Smooth muscle cell of the brain vasculature (primary cell): ENCODE results near the gene SCAMP1.
A peak's percentile ranks its signal among the peaks of the same experiment; 100 is the strongest.
"Not testable (repeated sequence)": the region's sequence is repeated elsewhere in the genome, so short reads cannot be mapped to it uniquely, and the experiment has no call there.

Experiments
- DNase-seq: peaks from one replicate; pipeline ENCODE4 v3.0.0-alpha.2; 2012; ENCODE audit warnings: low read depth, low spot score

The SCAMP1 gene

DNA sequence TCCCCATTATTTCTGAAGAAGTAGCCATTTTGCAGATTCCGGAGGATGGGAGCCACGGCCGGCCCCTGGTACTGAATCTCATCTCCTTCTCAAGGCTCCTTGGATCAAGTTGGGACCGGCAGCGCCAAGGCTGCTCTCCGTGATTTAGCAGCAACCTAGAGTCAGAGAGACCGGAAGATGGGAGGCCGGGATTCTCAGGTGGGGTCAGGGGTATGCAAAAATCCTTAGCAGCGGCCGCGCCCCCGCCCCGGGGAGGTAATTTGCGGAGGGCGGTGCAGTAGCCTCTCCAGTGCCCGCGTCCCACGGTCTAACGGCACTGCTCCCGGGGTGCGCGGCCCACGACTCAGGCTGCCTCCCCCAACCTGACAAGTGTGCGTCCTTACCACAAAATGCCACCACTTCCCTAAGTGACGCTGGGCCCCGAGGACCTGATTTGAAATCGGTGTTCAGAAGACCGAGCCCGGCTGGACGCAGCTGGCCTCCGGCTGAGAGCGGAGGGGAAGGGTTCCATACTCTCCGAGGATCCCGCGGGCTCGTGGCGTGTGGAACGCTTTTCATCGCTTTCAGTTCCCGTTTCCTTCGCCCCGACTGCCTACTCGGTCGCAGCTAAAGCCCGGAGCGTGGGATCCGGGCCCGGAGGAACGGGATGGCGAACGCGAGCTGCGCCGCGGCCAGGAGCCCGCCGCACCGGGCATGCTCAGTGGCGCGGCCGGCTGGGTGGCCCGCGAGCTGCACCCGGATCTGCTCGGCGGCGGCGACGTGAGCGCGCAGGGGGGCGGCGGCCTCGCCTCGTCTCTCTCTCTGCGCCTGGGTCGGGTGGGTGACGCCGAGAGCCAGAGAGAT is at the start of gene SCAMP1:
SCAMP1 (plus strand) TSS at position 787 of the 843 bp plus-strand sequence; CDS start at position 842, 55 bp downstream.
- DNase-seq = peak; percentile 80

- DNase-seq = no peak
Measured at GRCh38 chr5:78317515-78317914, 42.9 kb upstream of the SCAMP1 start.

DNA sequence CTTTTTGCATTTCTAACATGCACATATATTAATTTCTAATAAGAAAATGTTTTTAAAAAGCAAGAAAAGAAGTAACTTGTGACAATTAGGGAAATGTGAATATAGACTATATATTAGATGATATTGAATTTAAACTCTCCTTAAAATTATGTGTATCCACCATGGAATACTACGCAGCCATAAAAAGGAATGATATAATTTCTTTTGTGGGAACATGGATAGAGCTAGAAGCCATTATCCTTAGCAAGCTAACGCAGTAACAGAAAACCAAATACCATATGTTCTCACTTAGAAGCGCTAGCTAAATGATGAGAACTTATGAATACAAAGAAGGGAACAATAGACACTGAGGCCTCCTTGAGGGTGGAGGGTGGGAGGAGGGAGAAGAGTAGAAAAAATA is 42.1 kb upstream of the SCAMP1 start:
- DNase-seq = no peak

DNA sequence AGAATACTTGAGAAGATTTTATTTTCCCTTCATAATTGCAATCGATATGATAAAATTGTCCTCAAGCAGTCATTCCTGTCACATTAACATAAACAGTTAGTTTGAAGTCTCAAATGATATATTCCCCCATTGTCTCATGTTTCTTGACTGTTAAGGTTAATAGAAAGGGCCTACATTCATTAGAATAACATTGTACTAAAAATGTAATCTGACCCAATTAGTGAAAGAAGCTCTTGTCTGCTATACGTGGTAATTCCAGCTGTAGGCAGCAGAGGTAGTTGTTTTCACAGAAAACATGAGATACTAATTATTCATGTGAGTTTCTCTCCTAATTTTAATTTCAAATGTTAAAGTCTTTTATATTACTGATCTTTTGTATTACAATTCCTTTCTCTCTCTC is 40.0 kb upstream of the SCAMP1 start:
- no peak for DNase-seq

DNA sequence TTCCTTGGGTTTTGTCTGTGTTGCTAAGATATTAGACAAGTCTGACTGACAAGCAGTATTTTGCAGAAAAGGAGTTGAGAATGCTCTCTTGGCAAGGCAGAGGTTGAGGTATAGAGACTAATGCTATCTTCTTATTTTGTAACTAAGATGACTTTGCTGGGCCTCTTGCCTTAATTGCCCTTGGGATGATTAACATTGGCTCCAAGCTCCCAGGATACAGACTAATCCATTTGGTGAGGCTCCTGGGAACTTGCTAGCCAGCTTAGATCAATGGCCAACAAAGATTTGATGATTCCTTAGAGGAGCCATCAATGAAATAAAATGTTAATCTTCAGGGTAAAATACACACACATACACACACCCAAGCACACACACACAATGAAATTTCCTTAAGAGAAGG is 37.2 kb upstream of the SCAMP1 start:
- no peak for DNase-seq

DNA sequence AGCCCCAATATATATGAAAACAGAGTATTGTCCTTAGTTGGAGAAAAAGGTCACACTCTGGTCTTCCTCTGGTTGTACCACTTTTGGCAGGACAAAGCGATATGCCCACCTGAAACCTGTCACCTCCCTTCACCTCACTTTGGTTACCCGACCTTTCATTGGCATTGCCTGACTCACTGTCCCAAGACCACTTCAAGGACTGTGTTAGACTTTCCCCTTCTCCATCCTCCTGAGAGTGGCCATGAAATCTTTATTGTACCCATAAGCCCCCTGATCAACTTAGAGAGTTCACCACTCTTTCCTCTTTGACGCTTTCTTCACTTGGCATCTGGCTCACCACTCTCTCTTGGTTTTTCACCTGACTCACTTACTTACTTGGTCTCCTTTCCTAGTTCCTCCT is 33.5 kb upstream of the SCAMP1 start:
- no peak for DNase-seq

DNA sequence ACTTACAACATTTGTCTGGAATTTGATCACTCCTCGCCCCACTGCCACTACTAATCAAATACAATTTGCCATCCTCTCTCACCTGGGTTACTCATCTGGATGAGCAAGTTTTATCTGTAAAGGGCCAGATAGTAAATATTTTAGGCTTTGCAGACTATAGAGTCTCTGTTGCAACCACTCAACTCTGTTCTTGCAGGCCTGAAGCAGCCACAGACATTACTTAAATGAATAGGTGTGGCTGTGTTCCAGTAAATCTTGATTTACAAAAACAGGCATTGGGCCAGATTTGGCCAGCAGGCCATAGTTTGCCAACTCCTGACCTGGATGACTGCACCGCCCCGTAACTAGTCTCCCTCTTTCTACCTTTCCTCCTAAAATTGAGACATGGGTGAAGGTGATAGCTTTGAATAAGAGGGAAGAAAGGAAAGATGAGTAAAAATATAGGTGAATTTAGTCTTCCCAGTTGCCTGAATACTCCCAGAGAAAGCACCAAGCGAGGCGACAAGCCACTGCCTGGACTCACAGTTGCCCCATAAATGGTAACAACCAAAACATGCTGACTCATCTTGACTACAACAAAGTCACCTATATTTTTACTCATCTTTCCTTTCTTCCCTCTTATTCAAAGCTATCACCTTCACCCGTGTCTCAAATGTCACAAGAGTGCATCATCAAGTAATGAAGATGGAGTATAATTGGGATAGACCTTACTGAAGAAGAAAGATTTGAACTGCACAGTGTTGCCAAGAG is 32.5 kb upstream of the SCAMP1 start:
- no peak for DNase-seq

- no peak for DNase-seq
Measured at GRCh38 chr5:78328585-78329173, 31.7 kb upstream of the SCAMP1 start.

- DNase-seq = no peak
Measured at GRCh38 chr5:78331523-78332080, 28.8 kb upstream of the SCAMP1 start.

- no peak for DNase-seq
Measured at GRCh38 chr5:78334811-78335210, 25.6 kb upstream of the SCAMP1 start.

GRCh38 chr5:78335976-78336375 is 24.4 kb upstream of the SCAMP1 start:
- DNase-seq = no peak

DNA sequence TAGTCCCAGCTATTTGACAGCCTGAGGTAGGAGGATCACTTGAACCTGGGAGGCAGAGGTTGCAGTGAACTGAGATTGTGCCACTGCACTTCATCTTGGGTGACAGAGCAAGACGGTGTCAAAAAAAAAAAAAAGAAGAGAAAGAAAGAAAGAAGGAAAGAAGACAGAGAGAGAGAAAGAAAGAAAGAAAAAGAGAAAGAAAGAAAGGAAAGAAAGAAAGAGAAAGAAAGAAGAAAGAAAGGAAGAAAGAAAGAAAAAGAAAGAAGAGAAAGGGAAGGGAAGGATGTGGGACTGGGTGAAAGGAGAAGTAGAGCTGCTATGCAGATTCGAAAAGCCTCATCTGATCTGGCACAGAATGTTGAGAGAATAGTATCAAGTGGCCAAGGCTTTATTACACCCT is 23.7 kb upstream of the SCAMP1 start:
- no peak for DNase-seq

DNA sequence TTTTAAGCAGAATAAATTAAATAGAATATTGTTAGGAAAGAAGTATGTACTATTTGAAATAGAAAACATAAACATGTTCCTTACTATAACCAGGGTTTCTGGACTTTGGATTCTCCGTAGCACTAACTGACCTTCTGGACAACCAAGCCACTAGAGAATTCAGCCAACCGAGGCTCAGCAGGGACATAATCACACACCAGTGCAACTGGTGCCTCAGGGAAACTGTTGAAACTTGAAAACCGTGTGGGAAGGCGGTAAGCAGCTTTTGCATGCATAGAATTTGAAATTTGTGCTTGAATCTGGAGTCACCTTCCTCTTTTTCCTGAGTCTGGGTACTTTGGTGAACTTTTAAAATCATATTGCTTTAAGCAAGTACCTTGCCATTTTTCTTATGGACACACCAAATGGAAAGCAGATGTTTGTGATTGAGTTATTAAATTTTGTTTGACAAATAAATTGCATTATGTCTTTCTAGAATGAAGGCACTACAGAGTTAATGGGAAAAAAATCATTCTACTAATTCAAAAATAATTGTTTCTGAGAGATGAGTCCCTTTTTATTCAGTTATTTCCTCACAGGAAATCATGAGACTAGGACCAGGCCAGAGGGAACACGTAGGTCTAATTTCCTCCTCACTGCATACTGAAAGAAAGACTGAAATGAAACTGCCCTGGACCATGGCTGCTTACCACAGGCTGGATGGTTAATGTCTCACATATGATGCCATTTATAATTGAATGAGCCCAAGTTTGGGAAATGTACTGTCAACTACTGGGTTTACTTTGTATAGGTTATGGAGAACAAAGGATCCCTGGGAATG is 20.6 kb upstream of the SCAMP1 start:
- DNase-seq = no peak

GRCh38 chr5:78341440-78341839 is 19.0 kb upstream of the SCAMP1 start:
- no peak for DNase-seq

GRCh38 chr5:78345485-78345884 is 14.9 kb upstream of the SCAMP1 start:
- no peak for DNase-seq

GRCh38 chr5:78353520-78353919 is 6.9 kb upstream of the SCAMP1 start:
- DNase-seq = no peak

DNA sequence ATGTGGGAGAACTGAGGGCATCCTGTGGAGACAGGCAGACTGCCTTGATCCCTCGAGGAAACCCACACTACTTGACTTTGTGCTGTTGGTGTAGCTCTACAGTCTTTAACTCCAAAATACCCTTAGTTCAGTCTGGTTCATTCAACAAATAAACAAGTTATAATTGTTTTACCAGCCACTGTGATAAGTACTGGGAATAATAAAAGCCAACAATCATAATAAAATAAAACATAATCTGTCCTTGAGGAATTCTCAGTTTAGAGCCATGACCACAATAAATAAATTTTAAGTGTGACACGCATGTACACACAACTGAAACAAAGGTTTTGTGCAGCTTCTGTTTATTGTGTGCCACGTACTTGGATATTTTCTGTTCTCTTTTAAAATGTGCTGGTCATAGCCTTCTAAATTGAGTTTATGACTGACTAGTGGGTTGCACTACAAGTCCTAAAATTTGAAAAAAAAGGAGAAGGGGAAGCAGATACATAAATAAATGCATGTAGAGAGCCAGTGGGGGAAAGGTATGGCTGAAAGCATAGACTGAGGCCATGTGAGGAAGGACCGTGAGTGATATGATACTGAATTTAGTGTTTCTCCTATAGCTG is 6.2 kb upstream of the SCAMP1 start:
- no peak for DNase-seq

- no peak for DNase-seq
Measured at GRCh38 chr5:78355561-78355960, 4.9 kb upstream of the SCAMP1 start.

DNA sequence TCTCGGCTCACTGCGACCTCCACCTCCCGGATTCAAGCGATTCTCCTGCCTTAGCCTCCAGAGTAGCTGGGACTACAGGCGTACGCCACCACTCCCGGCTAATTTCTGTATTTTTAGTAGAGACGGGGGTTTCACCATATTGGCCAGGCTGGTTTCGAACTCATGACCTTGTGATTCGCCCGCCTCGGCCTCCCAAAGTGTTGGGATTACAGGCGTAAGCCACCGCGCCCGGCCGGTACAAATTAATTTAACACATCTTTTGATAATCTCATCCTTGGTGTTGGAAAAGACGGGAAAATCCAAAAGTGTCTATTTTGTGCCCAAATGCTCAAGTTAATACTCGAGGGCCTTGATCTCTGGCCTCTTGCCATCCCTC is 974 bp upstream of the SCAMP1 start:
- DNase-seq = not testable (repeated sequence)

- DNase-seq = no peak
Measured at GRCh38 chr5:78360674-78360923, 182 bp downstream of the SCAMP1 start.

- no peak for DNase-seq
Measured at GRCh38 chr5:78360924-78361630, 660 bp downstream of the SCAMP1 start.
